OCI-LY1 (cell line): ENCODE results near the gene MYL6.
A peak's percentile ranks its signal among the peaks of the same experiment; 100 is the strongest.

Experiments
- H2AFZ ChIP-seq: fragments of 200-600 bp; sonication (generic), shearing (Covaris generic); 2 replicates; pipeline ENCODE4 v1.6.0; 2014; ENCODE audit warnings: antibody characterized with exemption, mild to moderate bottlenecking, low read length
- H3F3A ChIP-seq: fragments of 200-600 bp; sonication (generic), shearing (Covaris generic); 2 replicates; pipeline ENCODE4 v1.6.0; 2014; ENCODE audit warnings: mild to moderate bottlenecking, antibody characterized with exemption, low read length, moderate library complexity; ENCODE audit not compliant: insufficient read depth
- H3K27ac ChIP-seq: fragments of 200-600 bp; sonication (generic); 2 replicates; pipeline ENCODE4 v1.5.1; 2014; ENCODE audit warnings: low read length, mixed run types, mild to moderate bottlenecking, low read depth; ENCODE audit not compliant: poor library complexity, severe bottlenecking
- H3K27me3 ChIP-seq: fragments of 200-600 bp; sonication (generic); 2 replicates; pipeline ENCODE4 v1.6.0; 2014; ENCODE audit warnings: antibody characterized with exemption, mild to moderate bottlenecking, low read length, moderate library complexity; ENCODE audit not compliant: insufficient read depth
- H3K36me3 ChIP-seq: fragments of 200-600 bp; sonication (generic); 2 replicates; pipeline ENCODE4 v1.6.1; 2014; ENCODE audit warnings: mild to moderate bottlenecking, antibody characterized with exemption, low read length, moderate library complexity, mixed read lengths; ENCODE audit not compliant: insufficient read depth
- H3K4me1 ChIP-seq: fragments of 200-600 bp; sonication (generic); 2 replicates; pipeline ENCODE4 v1.5.1; 2014; ENCODE audit warnings: mild to moderate bottlenecking, low read length, moderate library complexity; ENCODE audit not compliant: insufficient read depth, severe bottlenecking
- H3K4me2 ChIP-seq: fragments of 200-600 bp; sonication (generic), shearing (Covaris generic); 2 replicates; pipeline ENCODE4 v1.6.1; 2014; ENCODE audit warnings: low read length
- H3K4me3 ChIP-seq: fragments of 200-600 bp; sonication (generic); 2 replicates; pipeline ENCODE4 v1.5.1; 2014; ENCODE audit warnings: low read length, low read depth, mild to moderate bottlenecking, mixed read lengths; ENCODE audit not compliant: poor library complexity, severe bottlenecking
- H3K79me2 ChIP-seq: fragments of 200-600 bp; shearing (Covaris generic); 2 replicates; pipeline ENCODE4 v1.6.1; 2016; ENCODE audit warnings: mixed run types, low read length, mixed read lengths; ENCODE audit not compliant: insufficient read depth
- H3K9ac ChIP-seq: fragments of 200-600 bp; sonication (generic), shearing (Covaris generic); 2 replicates; pipeline ENCODE4 v1.6.1; 2014; ENCODE audit warnings: mild to moderate bottlenecking, low read length, mixed read lengths
- H3K9me2 ChIP-seq: fragments of 200-600 bp; sonication (generic), shearing (Covaris generic); 2 replicates; pipeline ENCODE4 v1.6.1; 2014; ENCODE audit warnings: low read depth, mild to moderate bottlenecking, low read length, mixed read lengths
- H3K9me3 ChIP-seq: fragments of 200-600 bp; shearing (Covaris generic); 2 replicates; pipeline ENCODE4 v1.6.1; 2014; ENCODE audit warnings: low read length, mixed read lengths
- H4K20me1 ChIP-seq: fragments of 200-600 bp; sonication (generic), shearing (Covaris generic); 2 replicates; pipeline ENCODE4 v1.6.0; 2016; ENCODE audit warnings: mild to moderate bottlenecking, low read length; ENCODE audit not compliant: insufficient read depth
- EZH2 ChIP-seq: fragments of 200-600 bp; sonication (generic), shearing (Covaris generic); IDR thresholded peaks from 2 replicates; pipeline ENCODE4 v1.8.0; 2017; ENCODE audit warnings: borderline replicate concordance, mixed run types, mild to moderate bottlenecking, antibody characterized with exemption, low read length, moderate library complexity, mixed read lengths
- TF ChIP-seq, protein P1 (sequence below): fragments of 200-600 bp; sonication (generic), shearing (Covaris generic); IDR thresholded peaks from 2 replicates; pipeline ENCODE4 v1.5.1; 2017; ENCODE audit warnings: mild to moderate bottlenecking, antibody characterized with exemption, low read length, moderate library complexity, mixed read lengths

The MYL6 gene

DNA sequence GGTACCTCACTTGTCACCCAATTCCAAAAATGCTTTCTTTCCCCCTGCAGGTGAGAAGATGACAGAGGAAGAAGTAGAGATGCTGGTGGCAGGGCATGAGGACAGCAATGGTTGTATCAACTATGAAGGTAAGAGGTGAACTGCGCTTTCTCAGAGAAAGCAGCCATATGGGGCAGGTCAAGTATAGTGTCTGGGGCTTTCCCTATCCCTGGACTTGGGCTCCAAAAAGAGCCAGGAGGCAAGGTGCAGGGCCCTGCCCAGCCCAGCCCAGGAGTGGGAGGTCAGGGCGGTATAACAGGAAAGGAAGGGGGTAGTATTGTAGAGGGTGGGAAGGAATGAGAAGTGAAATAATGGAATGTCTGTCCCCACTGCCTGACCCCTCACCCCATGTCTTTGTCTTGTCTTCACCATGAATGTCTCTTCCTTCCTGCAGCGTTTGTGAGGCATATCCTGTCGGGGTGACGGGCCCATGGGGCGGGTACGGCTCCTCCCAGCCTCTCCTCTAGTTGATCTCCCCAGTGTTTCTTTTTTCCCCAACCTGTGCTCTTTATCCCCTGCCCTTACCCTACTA lies 2.1 kb downstream of the MYL6 start:
- no peaks in the 10 kb centered on the region for H3K27me3 ChIP-seq
- H3K4me1 ChIP-seq: peaks cover 41% of the 10 kb centered on the region
- no peaks in the 10 kb centered on the region for H3K9me3 ChIP-seq
- H4K20me1 ChIP-seq: no peaks in the 10 kb centered on the region
- H3K4me2 ChIP-seq: peak overlapping the region; percentile 90
- H3K27ac ChIP-seq: peak overlapping the region; percentile 74
- no peaks in the 10 kb centered on the region for H3K9me2 ChIP-seq
- H3K9ac ChIP-seq: peak overlapping the region; percentile 83; the same call in 1 of the 2 replicates
- no peaks in the 10 kb centered on the region for H3F3A ChIP-seq
- peaks cover 69% of the 10 kb centered on the region for H3K36me3 ChIP-seq
- peak overlapping the region; percentile 84 for H3K4me3 ChIP-seq
- H2AFZ ChIP-seq: no peak overlapping the region
- H3K79me2 ChIP-seq: peaks cover 13% of the 10 kb centered on the region
- no peak for TF ChIP-seq EZH2
- TF ChIP-seq, protein P1, sequence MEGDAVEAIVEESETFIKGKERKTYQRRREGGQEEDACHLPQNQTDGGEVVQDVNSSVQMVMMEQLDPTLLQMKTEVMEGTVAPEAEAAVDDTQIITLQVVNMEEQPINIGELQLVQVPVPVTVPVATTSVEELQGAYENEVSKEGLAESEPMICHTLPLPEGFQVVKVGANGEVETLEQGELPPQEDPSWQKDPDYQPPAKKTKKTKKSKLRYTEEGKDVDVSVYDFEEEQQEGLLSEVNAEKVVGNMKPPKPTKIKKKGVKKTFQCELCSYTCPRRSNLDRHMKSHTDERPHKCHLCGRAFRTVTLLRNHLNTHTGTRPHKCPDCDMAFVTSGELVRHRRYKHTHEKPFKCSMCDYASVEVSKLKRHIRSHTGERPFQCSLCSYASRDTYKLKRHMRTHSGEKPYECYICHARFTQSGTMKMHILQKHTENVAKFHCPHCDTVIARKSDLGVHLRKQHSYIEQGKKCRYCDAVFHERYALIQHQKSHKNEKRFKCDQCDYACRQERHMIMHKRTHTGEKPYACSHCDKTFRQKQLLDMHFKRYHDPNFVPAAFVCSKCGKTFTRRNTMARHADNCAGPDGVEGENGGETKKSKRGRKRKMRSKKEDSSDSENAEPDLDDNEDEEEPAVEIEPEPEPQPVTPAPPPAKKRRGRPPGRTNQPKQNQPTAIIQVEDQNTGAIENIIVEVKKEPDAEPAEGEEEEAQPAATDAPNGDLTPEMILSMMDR: no peak; the same call in 1 of the 2 replicates

DNA sequence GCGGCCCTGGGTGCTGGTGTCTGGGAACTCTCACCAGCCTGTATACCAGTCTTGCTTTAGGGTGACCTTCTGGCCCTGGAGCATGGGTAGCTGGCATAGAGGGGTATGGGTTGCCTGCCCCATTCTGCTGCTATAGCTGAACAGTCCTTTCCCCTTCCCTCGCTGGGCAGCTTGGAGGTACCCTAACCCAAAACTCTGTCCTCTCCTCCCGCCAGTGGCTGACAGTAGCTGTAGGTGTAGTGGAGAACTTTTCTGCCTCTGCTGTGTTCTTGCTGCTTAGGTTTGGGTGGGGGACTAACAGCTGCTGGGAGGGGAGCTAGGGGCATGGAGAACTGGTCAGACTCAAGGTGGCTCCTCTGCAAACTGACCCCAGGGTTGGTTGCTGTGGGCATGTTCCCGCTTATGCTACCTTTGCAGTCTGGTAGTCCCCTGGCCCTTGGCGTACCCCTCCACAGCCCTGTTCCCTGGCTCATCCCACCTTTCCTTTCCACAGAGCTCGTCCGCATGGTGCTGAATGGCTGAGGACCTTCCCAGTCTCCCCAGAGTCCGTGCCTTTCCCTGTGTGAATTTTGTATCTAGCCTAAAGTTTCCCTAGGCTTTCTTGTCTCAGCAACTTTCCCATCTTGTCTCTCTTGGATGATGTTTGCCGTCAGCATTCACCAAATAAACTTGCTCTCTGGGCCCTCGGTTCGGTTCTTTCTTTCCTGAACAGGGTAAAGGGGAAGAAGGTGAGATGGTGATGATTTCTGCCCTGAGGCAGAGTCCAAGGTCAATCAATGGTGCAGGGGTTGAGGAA lies 2.9 kb downstream of the MYL6 start:
- Histone ChIP-seq H3F3A (no peaks in the 10 kb centered on the region), H3K36me3 (peaks cover 71% of the 10 kb centered on the region), H3K9me3 (no peaks in the 10 kb centered on the region), H3K4me2 (peak overlapping the region; percentile 90), H2AFZ (no peak overlapping the region), H3K27me3 (no peaks in the 10 kb centered on the region), H3K79me2 (peaks cover 13% of the 10 kb centered on the region), H4K20me1 (no peaks in the 10 kb centered on the region), H3K4me1 (peaks cover 41% of the 10 kb centered on the region), H3K9me2 (no peaks in the 10 kb centered on the region), H3K4me3 (peak overlapping the region; percentile 84), H3K27ac (no peak overlapping the region), H3K9ac (peak overlapping the region; percentile 83; the same call in 1 of the 2 replicates)
- TF ChIP-seq, protein P1: no peak
- no peak for TF ChIP-seq EZH2

DNA sequence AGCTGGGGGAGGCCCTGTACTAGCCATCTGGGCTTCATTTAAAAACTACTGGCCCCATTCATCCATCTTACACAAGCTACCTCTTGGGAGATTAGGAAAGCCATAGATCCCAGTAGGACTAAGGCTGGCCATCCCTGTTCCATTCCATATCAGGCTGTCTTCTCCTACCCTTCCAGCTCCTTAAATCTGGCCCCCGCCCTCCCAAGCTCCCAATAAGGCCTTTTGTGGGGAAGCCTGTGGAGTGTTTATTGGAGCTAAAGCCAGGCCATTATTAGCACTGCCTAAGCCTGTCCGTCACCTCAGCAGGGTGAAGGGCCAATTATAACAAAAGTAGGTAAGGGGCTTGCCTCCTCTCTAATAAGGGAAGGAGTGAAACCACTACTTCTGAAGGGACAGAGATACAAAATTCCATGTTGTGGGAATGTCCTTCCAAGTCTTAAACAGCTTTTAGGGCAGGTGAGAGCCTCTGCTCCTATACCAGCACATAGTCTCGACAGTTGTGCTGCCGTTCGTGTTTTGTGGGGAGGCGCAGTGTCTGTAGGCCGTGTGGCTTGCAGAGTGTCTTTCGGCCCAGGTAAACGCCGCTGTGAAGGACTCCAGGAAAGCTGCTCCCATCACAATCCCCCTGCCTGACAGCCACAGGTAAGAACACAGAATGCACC lies 3.7 kb downstream of the MYL6 start:
- Histone ChIP-seq H3K4me3 (no peak overlapping the region), H4K20me1 (no peaks in the 10 kb centered on the region), H3K9me3 (no peaks in the 10 kb centered on the region), H3K36me3 (peaks cover 78% of the 10 kb centered on the region), H3K9ac (no peak overlapping the region), H3K79me2 (peaks cover 13% of the 10 kb centered on the region), H3K4me2 (no peak overlapping the region), H3K4me1 (peaks cover 39% of the 10 kb centered on the region), H3K27me3 (no peaks in the 10 kb centered on the region), H2AFZ (no peak overlapping the region), H3K27ac (no peak overlapping the region), H3K9me2 (no peaks in the 10 kb centered on the region), H3F3A (no peaks in the 10 kb centered on the region)
- TF ChIP-seq EZH2: no peak
- TF ChIP-seq, protein P1: no peak
